Measurements from ENCODE around the gene VCX2.

- TF ChIP-seq EZH2 (IDR thresholded peaks at IDR 0.05) (no peak), POLR2AphosphoS5 (IDR thresholded peaks at IDR 0.05; ENCODE audit: borderline replicate concordance, low read depth, low read length) (no peak)
Observed at GRCh38 chrX:8144925-8145324, 26.1 kb downstream of the VCX2 start.
